HepG2 (cell line): ENCODE data around the gene ATP8B2. TPM values are rescaled to one million over a fixed set of nuclear protein-coding genes. Genes with fewer than 3 reads are reported as not detected.

Source experiments
- ATAC-seq: fragments of 200-7000 bp; cut with Tn5 transposase; 3 replicates; pipeline ENCODE4 v1.9.1; 2020; ENCODE audit warnings: mild to moderate bottlenecking, moderate library complexity
- BruUV-seq: library from RNA; stranded (reverse); fragments of 400-500 nt; replicated peaks from 2 replicates; lab custom pipeline; 2021; lab: Mats Ljungman, UMichigan
- CTCF ChIA-PET: fragments of 300-600 bp; formaldehyde crosslinking; extraction: SDS; loops from one replicate; lab custom pipeline; 2021; ENCODE audit warnings: low total read pairs, inconsistent platforms, low intra/inter-chr PET ratio; lab: Yijun Ruan, JAX
- POLR2A ChIA-PET: fragments of 350-600 bp; sonication (Branson Sonifier 250); formaldehyde crosslinking; loops from one replicate; lab custom pipeline; 2020; ENCODE audit warnings: antibody characterized with exemption, inconsistent platforms; lab: Yijun Ruan, JAX
- DNase-seq: peaks from one replicate; pipeline ENCODE4 v3.0.0-alpha.2; 2015; ENCODE audit warnings: low spot score
- FAIRE-seq: peaks from 3 replicates; lab custom pipeline; 2011; peaks lifted over from hg19 to GRCh38; lab: Jason Lieb, UNC
- H2AFZ ChIP-seq: one replicate; pipeline ENCODE4 v1.6.1; 2011; ENCODE audit warnings: low read length, inconsistent platforms
- H3K27ac ChIP-seq: fragments of 300-600 bp; 3 replicates; pipeline ENCODE4 v1.8.0; 2011; ENCODE audit warnings: mixed run types, mild to moderate bottlenecking, mixed read lengths, low read length, inconsistent platforms; ENCODE audit not compliant: insufficient read depth; ENCODE audit errors: extremely low read length
- H3K27me3 ChIP-seq, 2 experiments: fragments of 200-600 bp in 1 of 2; 2 replicates in 1 of 2; 3 replicates in 1 of 2; pipeline versions ENCODE4 v1.6.0 to v1.8.0; 2011; ENCODE audit warnings: low read length in 2 of 2, mild to moderate bottlenecking in 2 of 2, moderate library complexity in 2 of 2, inconsistent platforms in 1 of 2; ENCODE audit not compliant: insufficient read depth in 2 of 2, control insufficient read depth in 1 of 2
- H3K36me3 ChIP-seq, 2 experiments: fragments of 200-600 bp in 1 of 2; replicated peaks in 1 of 2; 2 replicates in 1 of 2; 3 replicates in 1 of 2; pipeline versions ENCODE4 v1.5.1 to v1.8.0; 2011; ENCODE audit warnings: low read length in 2 of 2, inconsistent platforms in 1 of 2; ENCODE audit not compliant: insufficient read depth in 2 of 2, control insufficient read depth in 1 of 2
- H3K4me1 ChIP-seq: 2 replicates; pipeline ENCODE4 v1.5.1; 2012; ENCODE audit warnings: low read length, inconsistent platforms; ENCODE audit not compliant: insufficient read depth
- H3K4me2 ChIP-seq: 2 replicates; pipeline ENCODE4 v1.6.0; 2011; ENCODE audit warnings: low read depth, low read length, inconsistent platforms
- H3K4me3 ChIP-seq, 3 experiments: fragments of 200-600 bp in 1 of 3; sonication (generic), shearing (Covaris generic) in 1 of 3; replicated peaks in 1 of 3; 2 replicates each; pipeline ENCODE4 v1.5.1; 2011 to 2016; ENCODE audit warnings: low read length in 3 of 3, inconsistent platforms in 2 of 3, low read depth in 2 of 3, mild to moderate bottlenecking in 2 of 3, control low read depth in 1 of 3, mixed read lengths in 1 of 3; ENCODE audit not compliant: insufficient read depth in 1 of 3
- H3K79me2 ChIP-seq: one replicate; pipeline ENCODE4 v1.6.1; 2011; ENCODE audit warnings: low read length, inconsistent platforms; ENCODE audit not compliant: insufficient read depth
- H3K9ac ChIP-seq: 2 replicates; pipeline ENCODE4 v1.6.0; 2011; ENCODE audit warnings: mild to moderate bottlenecking, low read depth, low read length, inconsistent platforms; ENCODE audit not compliant: insufficient read depth
- H3K9me3 ChIP-seq: 2 replicates; pipeline ENCODE4 v1.5.1; 2012; ENCODE audit warnings: mild to moderate bottlenecking, low read length
- H4K20me1 ChIP-seq: 2 replicates; pipeline ENCODE4 v1.6.0; 2011; ENCODE audit warnings: inconsistent platforms, mild to moderate bottlenecking, low read length, moderate library complexity; ENCODE audit not compliant: insufficient read depth
- FOXK2 ChIP-seq: fragments of 450-650 bp; IDR thresholded peaks from 2 replicates; pipeline ENCODE4 v1.6.1; 2016
- FOXM1 ChIP-seq: sonication (generic); formaldehyde crosslinking; IDR thresholded peaks from 2 replicates; pipeline ENCODE4 v1.5.0; 2020; ENCODE audit warnings: missing genetic modification reagents
- ISL2 ChIP-seq: sonication (generic); formaldehyde crosslinking; IDR thresholded peaks from 2 replicates; pipeline ENCODE4 v1.5.0; 2020; ENCODE audit warnings: missing genetic modification reagents
- SAP130 ChIP-seq: IDR thresholded peaks from 2 replicates; pipeline ENCODE4 v1.6.1; 2016; ENCODE audit warnings: low read depth
- ZNF33A ChIP-seq: sonication (generic); formaldehyde crosslinking; IDR thresholded peaks from 2 replicates; pipeline ENCODE4 v1.5.1; 2020; ENCODE audit warnings: missing genetic modification reagents, mild to moderate bottlenecking, moderate library complexity, borderline replicate concordance
- ZSCAN31 ChIP-seq: sonication (generic); formaldehyde crosslinking; IDR thresholded peaks from 2 replicates; pipeline ENCODE4 v1.5.0; 2020; ENCODE audit warnings: low read depth, mild to moderate bottlenecking, missing genetic modification reagents
- WGBS: methylation state at CpG from one replicate; pipeline ENCODE4 v1.1.6; 2017; ENCODE audit warnings: low lambda C conversion rate; 5-methylcytosine and 5-hydroxymethylcytosine counted together
- in situ Hi-C: cut with HindIII; loops from 2 replicates; pipeline ENCODE4 v1.10.0; 2017; ENCODE audit warnings: low pct_unique_long_range_greater_than_20kb; ENCODE audit not compliant: extremely low pct_ligation_motif_present
- intact Hi-C: fragments of 100-400 bp; cut with micrococcal nuclease; formaldehyde crosslinking; loops from one replicate; pipeline ENCODE4 v1.10.0; 2022; ENCODE audit not compliant: unreplicated experiment
- polyA plus RNA-seq, 8 experiments: library from polyadenylated mRNA; depleted of rRNA in 3 of 8; stranded (reverse) in 7 of 8; unstranded in 1 of 8; fragments of >200 nt; fragmentation: Illumina TruSeq in 4 of 8; extraction: Trizol in 4 of 8; gene quantifications; 2 replicates each; pipeline versions ENCODE4 v1.2.1 to v1.2.3, GENCODE V29; 2011 to 2016; ENCODE audit warnings: low read depth in 4 of 8, missing spikeins in 1 of 8, mixed read lengths in 1 of 8; ENCODE audit not compliant: insufficient read depth in 1 of 8
- total RNA-seq, 5 experiments: library from RNA; depleted of rRNA; stranded (reverse); fragments of >200 nt; fragmentation: Illumina TruSeq; extraction: Trizol; gene quantifications; 2 replicates each; pipeline ENCODE4 v1.2.3, GENCODE V29; 2016; ENCODE audit warnings: low read depth in 1 of 5
- TF ChIP-seq, protein P1 (sequence below), 2 experiments: sonication (generic) in 1 of 2; formaldehyde crosslinking in 1 of 2; IDR thresholded peaks; 2 replicates each; pipeline versions ENCODE4 v1.4.0 to v1.6.1; 2018 to 2020; ENCODE audit warnings: missing genetic modification reagents in 2 of 2, borderline replicate concordance in 1 of 2, low read depth in 1 of 2, mild to moderate bottlenecking in 1 of 2, missing biosample characterization in 1 of 2

ATP8B2 gene
- total and polyA plus RNA-seq, 2 of the 13 experiments (the other 11 are each of a cell fraction or from before 2014, with no cell fraction given) = 20.4 to 39.3 TPM

DNA sequence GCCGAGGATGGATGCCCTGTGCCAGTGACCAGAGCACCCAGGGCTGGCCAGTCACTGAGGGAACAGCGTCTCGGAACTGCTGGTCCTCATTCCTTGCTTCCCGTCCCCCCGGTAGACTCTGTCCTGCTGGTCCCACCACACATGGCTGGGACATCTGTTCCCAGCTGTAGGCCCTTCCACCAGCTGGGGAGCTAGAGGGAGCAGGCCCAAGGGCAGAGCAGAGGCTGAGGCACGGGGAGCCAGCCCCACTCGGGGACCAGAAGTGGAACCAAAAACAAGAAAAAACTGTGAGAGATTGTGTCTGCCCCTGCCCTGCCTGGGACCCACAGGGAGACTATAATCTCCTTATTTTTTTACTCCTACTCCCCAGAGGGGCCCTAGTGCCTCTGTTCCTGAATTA lies 23.8 kb downstream of the ATP8B2 start:
- no peaks in the 10 kb centered on the region; a peak in 1 of 5 replicates for H3K27me3 ChIP-seq
- ChIA-PET CTCF (no interaction called here), POLR2A (no interaction called here)
- H3K9me3 ChIP-seq = no peaks in the 10 kb centered on the region
- intact Hi-C loops = no loop called here
- H3K79me2 ChIP-seq = no peaks in the 10 kb centered on the region
- no peak for FAIRE-seq
- H2AFZ ChIP-seq = no peak overlapping the region
- H3K4me3 ChIP-seq = no peak overlapping the region
- H3K27ac ChIP-seq = no peak overlapping the region
- peaks cover 20 to 38% of the 10 kb centered on the region in 2 experiments for H3K36me3 ChIP-seq
- no peak for DNase-seq
- 96% methylated on average over 2 of the region's 7 CpGs for WGBS
- no peak for TF ChIP-seq FOXM1 (CRISPR knock-in tag)
- TF ChIP-seq, protein P1, sequence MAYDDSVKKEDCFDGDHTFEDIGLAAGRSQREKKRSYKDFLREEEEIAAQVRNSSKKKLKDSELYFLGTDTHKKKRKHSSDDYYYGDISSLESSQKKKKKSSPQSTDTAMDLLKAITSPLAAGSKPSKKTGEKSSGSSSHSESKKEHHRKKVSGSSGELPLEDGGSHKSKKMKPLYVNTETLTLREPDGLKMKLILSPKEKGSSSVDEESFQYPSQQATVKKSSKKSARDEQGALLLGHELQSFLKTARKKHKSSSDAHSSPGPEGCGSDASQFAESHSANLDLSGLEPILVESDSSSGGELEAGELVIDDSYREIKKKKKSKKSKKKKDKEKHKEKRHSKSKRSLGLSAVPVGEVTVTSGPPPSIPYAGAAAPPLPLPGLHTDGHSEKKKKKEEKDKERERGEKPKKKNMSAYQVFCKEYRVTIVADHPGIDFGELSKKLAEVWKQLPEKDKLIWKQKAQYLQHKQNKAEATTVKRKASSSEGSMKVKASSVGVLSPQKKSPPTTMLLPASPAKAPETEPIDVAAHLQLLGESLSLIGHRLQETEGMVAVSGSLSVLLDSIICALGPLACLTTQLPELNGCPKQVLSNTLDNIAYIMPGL (CRISPR knock-in tag; IDR thresholded peaks at IDR 0.05; ENCODE audit: borderline replicate concordance in 1 of 2, low read depth in 1 of 2) = no peak
- TF ChIP-seq ZNF33A (CRISPR knock-in tag) = no peak
- TF ChIP-seq ISL2 = no peak
- no peak for TF ChIP-seq ZSCAN31 (CRISPR knock-in tag)
- no peak for TF ChIP-seq SAP130 (CRISPR knock-in tag)
- no peak for TF ChIP-seq FOXK2
- no TSS peak for BruUV-seq
- no peak for ATAC-seq
- no peak overlapping the region for H3K4me2 ChIP-seq
- no peak overlapping the region for H3K9ac ChIP-seq
- in situ Hi-C loops = loop anchor here (5.0 kb wide), 1 partner anchor 77 kb away; the partner anchor contains the start of gene HAX1
- H4K20me1 ChIP-seq = no peaks in the 10 kb centered on the region
- peaks cover 32% of the 10 kb centered on the region for H3K4me1 ChIP-seq
